GM19240 (cell line): ENCODE data around the gene KIF2A.

Experiments used
- DNase-seq: peaks from one replicate; pipeline ENCODE4 v3.0.0; 2011; ENCODE audit warnings: low spot score; ENCODE audit not compliant: insufficient read length

The KIF2A gene

DNA sequence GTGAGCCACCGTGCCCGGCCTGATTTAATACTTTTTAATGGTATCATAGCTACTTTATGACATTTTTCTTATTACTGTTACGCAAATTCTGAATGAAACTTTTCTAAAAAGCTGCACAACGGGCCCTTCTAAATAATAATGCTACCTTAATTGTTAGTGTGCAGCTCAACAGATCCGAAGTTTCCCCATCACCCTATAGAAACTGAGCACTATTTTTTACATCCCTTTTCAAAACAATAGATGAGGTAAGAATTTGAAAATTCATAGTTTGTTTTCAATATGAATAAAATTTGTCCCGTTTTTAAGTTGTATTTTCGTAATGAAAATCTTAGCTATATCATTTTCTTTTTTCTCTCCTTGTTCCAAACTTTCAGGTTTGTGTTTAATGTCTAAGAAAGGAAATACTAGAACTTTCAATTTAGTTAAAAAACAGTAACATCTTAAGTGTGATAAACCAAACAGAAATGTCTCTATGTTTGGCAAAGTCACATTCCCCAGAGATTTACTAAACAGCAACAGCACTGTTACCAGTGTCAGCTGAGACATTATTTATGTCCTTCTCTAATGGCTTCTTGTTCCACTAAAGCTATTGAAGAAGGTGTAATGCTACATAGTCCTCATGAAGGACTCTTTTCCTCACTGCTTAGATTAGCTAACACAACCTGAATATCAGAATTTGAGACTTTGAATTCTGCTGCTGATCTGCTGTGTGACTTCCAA is 22.9 kb downstream of the KIF2A start:
- DNase-seq = no peak

DNA sequence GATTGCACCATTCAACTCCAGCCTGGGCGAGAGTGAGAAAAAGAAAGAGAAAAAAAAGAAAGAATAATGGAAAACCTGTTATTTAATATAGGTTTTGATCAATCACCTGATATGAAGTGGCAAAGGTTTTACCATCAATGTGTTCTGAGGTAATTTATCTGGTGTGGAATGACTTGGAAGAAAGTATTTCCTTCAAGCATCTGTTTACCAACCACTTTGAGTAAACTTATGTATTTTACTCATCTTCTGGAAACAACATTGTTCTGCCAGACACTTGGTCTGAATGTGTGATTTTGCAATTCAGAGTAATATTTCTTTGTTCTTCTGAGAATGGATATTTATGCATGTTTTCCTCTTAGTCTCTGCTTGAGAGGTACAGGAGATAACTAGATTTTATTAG is 24.3 kb downstream of the KIF2A start:
- no peak for DNase-seq

DNA sequence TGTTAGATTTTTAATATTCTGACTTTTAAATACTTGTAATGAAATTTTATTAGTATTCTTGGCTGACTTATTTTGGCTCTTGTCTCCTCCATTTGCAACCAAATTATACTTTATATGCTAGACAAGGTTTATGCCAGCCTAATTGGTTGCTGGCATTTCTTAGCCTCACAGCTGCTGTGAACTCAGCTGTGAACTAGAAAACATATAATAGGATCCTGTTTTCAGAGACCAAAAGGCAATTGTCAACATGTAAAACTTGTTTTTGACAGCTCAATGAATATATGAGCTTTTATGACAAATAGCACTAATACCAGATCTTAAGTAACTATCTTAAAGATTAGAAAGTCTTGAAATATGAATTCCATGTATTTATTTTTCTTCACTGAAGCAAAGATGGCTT is 25.9 kb downstream of the KIF2A start:
- DNase-seq = no peak

DNA sequence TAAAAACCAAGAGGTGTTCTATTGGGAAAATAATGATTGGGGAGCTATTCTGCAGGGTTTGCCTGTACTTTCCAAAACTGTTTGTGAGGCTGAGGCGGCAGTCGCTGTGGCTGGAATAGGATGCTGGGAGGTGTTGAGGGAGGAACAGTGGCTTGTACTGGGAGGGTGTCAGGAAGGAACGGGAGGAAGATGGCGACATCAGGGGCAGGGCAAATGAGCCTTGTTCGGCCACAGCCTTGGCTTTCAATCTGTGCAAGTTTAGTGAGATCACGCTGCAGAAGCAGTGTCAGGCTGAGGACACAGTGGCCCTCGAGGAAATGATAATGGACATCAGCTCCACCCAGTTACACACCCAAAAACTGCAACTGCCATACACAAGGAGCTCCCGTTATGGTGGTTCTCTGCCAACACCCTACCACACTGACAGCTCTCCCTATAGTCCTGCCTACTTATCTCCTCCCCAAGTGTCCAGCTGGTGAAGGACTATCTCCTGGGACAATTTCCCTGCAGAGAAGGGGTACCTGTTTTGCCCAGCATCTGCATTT is 27.3 kb downstream of the KIF2A start:
- DNase-seq = no peak

DNA sequence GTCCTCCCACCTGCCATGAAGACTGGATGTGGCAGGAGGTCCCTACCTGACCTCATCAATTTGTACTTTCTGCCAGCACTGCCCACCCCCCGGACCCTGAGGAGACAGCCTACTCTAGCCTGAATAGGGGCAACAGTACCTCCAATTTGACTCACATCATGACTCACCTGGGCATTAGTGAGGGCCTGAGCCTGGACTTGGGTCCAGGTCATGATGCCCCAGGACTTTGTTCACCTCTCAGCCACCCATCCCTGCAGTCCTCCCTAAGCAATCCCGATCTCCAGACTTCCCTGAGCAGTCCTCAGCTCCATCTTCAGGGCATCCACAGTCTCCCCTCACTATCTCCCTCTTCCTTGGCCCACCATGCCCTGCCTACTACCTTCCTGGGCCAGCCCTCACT is 28.1 kb downstream of the KIF2A start:
- no peak for DNase-seq

GRCh38 chr5:62340392-62340791 is 34.4 kb downstream of the KIF2A start:
- DNase-seq = no peak

GRCh38 chr5:62340979-62341378 is 35.0 kb downstream of the KIF2A start:
- DNase-seq = no peak

DNA sequence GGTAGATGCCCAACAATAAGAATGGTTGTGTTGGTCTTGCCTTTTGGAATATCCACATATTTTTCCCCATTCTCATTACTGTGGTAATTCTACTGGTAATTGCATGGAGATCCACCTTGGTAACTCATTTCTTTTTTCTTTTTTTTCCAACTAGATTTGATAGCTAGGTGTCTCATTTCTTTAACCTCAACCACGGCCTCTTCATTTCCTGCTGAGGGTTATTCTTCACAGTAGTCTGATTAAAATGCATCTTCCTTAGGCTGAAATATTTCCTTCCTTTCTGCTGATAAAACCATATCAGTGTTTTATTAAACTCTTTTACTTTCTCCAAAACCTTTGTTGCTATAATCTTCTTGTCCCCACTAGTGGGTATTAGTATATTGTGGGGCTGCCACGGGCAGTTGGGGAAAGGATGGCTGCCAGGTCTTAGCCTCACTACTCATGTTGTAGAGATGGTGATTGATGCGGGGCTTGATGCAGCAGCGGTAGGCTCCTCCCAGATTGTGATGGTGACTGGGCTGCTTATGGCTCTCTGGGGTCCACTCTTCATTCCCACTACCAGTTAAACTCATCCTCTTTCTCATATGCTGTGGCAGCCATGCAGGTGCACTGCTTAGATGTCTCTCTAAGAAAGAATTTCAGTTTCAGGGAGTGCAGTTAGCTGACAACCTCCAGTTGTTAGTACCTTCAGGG is 35.9 kb downstream of the KIF2A start:
- no peak for DNase-seq

DNA sequence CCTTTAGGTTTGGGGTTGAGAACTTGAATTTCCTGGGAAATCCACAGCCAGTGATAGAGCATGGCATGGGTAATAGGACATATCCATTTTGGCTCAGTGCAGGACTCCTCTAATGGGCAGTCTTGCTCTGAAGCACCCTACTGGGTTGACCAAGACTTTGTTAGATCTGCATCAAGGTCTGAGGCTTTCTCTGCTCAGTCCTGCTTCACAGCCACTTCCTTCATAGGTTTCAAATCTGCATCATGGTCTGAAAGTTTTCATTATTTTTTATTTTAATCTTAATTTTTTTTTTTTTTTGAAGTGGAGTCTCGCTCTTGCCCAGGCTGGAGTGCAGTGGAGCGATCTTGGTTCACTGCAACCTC is 36.5 kb downstream of the KIF2A start:
- no peak for DNase-seq

DNA sequence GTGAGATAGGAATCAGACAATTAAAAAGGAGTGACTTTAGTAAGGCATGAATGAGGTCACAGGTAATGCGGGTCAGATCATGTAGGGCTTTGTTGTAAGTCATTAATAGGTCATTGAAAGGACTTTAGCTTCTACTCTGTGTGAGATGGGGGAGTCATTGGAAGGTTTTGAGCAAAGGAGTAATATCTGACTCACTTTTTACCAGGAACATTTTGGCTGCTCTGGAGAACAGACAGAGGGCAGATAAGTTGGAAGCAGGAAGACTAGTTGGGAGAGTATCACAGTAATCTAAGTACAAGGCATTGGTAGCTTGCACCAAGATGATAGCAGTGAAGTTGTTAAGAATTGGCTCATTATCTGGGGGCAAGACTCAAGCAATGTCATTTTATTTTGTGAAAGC is 37.4 kb downstream of the KIF2A start:
- no peak for DNase-seq

- no peak for DNase-seq
These were observed 40.7 kb downstream of the KIF2A start for GRCh38 chr5:62346748-62347147.

- DNase-seq = no peak
These were observed 41.9 kb downstream of the KIF2A start for GRCh38 chr5:62347928-62348327.

DNA sequence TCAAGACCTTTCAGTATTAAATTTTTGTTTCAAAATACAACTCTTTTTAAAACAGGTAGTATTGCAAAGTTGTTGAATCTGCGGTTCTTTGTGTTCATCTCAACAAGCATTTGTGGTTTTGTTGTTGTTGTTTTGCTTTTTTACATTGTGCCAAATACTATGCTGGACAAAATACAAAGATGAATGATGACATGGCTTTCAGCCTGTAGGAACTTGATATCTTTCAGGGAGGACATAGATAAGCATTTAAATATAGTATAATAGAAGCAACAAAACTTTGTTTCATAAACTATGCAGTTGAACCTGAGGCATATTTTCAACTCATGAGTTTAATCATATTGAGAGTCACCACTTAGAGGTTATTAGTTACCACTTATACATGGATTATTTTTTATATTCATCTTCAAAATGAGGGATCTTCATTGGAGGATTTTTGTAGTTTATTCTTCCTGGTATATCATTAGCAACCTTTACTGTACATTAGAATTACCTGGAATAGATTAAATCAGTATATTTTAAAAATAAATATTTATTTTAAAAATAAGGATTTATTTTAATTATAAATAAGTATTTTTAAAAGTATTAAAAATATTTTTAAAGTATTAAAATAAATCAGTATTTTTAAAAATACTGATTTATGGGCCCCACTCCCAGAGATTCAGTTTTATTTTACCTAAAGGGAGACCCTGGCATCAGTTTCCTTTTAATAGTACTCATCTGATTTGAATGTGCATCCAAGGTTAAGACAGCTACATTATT is 42.9 kb downstream of the KIF2A start:
- no peak for DNase-seq

- DNase-seq = no peak
These were observed 48.2 kb downstream of the KIF2A start for GRCh38 chr5:62354028-62354874.

GRCh38 chr5:62362701-62363100 is 56.7 kb downstream of the KIF2A start:
- DNase-seq = no peak

DNA sequence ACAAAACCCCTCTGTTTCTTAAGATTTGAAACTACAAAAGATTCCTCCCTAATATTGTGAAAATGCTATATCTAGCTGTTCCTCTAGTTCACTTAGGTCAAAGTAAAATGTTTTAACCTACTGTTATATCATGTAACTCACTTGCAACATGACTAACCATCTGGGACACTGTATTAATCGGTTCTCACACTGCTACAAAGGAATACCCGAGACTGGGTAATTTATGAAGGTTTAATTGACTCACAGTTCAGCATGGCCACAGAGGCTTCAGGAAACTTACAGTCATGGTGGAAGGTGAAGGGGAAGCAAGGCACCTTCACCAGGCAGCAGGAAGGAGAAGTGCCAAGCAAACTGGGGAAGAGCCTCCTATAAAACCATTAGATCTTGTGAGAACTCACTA is 63.0 kb downstream of the KIF2A start:
- no peak for DNase-seq

- no peak for DNase-seq
These were observed 65.4 kb downstream of the KIF2A start for GRCh38 chr5:62371409-62371808.

- DNase-seq = no peak
These were observed 66.6 kb downstream of the KIF2A start for GRCh38 chr5:62372600-62372999.

DNA sequence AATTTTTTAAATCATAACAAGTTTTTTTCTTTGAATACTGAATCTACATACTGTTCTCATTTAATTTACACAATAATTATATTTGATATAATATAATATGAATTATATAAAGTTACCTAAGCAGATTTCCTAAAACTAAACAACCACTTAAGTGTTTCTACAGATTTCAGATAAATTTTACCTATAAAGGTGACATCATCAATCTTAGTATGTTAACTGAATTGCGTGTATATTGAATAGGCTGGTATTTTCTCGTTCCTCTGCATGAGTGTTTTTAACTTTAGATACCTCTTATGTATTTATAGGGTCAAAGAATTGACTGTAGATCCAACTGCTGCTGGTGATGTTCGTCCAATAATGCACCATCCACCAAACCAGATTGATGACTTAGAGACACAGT is 67.4 kb downstream of the KIF2A start:
- no peak for DNase-seq

- DNase-seq = no peak
These were observed 68.1 kb downstream of the KIF2A start for GRCh38 chr5:62374090-62374489.

DNA sequence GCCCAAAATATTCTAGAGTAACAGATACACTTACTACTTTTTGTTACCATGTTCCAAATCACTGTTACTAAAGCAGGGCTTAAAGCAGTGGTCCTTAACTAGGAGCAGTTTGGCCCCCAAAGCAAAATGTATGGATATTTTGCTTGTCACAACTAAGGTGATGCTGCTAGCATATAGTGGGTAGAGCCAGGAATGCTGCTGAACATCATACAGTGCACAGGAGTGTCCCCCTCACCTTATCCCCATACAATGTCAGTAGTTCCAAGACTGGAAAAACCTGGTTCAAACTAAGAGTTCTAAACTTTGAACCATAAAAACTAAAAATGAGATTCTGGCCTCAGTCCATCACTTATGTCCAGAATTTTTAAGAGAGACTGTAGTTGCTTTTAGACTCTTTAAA is 69.6 kb downstream of the KIF2A start:
- no peak for DNase-seq
